Fibroblast of the aortic adventitia (primary cell): Measurements from ENCODE around the gene FAM25A. TPM values are rescaled to one million over a fixed set of nuclear protein-coding genes. Genes with fewer than 3 reads are reported as not detected.
A peak's percentile ranks its signal among the peaks of the same experiment; 100 is the strongest.
"Not testable (repeated sequence)": the region's sequence is repeated elsewhere in the genome, so short reads cannot be mapped to it uniquely, and the experiment has no call there.

Source experiments
- DNase-seq: peaks from one replicate; pipeline ENCODE4 v3.0.0-alpha.2; 2010; ENCODE audit warnings: low read depth
- H3K4me3 ChIP-seq: 2 replicates; pipeline ENCODE4 v1.5.1; 2011; ENCODE audit warnings: low read depth, mild to moderate bottlenecking, control low read depth, low read length, moderate library complexity
- total RNA-seq: library from RNA; depleted of rRNA; stranded (reverse); fragments of >200 nt; gene quantifications from 2 replicates; pipeline ENCODE4 v1.2.3, GENCODE V29; 2012; ENCODE audit warnings: low replicate concordance
- TF ChIP-seq, protein P1 (sequence below): IDR thresholded peaks from 2 replicates; pipeline ENCODE4 v1.5.1; 2011; ENCODE audit warnings: mild to moderate bottlenecking, low read length, control low read depth, inconsistent platforms; ENCODE audit not compliant: insufficient read depth

FAM25A gene
- total RNA-seq, 1 donor, result not detected

- H3K4me3 ChIP-seq, result no peak overlapping the region
- TF ChIP-seq, protein P1, sequence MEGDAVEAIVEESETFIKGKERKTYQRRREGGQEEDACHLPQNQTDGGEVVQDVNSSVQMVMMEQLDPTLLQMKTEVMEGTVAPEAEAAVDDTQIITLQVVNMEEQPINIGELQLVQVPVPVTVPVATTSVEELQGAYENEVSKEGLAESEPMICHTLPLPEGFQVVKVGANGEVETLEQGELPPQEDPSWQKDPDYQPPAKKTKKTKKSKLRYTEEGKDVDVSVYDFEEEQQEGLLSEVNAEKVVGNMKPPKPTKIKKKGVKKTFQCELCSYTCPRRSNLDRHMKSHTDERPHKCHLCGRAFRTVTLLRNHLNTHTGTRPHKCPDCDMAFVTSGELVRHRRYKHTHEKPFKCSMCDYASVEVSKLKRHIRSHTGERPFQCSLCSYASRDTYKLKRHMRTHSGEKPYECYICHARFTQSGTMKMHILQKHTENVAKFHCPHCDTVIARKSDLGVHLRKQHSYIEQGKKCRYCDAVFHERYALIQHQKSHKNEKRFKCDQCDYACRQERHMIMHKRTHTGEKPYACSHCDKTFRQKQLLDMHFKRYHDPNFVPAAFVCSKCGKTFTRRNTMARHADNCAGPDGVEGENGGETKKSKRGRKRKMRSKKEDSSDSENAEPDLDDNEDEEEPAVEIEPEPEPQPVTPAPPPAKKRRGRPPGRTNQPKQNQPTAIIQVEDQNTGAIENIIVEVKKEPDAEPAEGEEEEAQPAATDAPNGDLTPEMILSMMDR, result no peak
- DNase-seq, result no peak
Observed at GRCh38 chr10:86992929-86993328, 27.2 kb upstream of the FAM25A start.

DNA sequence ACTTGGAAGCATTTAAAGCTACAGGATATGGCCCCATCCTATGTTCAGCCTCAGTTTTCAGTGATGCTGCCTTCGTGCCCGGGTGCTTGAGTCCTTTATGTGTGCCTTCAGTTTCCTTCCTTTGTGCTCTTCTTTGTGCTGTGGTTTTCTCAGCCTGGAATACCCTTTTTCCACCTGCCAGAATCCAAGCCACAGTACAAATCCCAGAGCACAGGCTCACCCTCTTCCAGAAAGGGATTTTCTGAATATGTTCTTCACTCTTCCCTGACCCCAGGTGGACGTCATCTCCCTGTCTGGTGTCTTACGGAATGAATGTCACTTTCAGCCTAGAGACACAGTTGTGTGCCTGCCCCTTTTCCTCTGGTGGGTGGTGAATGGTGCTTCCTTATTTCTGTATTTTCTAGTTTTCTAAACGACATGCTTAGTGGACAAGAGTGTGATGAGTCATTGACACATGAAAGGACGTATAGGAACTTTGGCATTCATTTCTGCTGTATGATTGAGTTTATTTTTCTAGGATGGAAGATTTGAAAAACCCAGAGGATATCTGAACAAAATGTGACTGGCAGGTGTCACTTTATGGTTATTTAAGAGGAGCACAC is 20.2 kb upstream of the FAM25A start:
- not testable (repeated sequence) for DNase-seq, H3K4me3 ChIP-seq

GRCh38 chr10:87000491-87000890 is 19.6 kb upstream of the FAM25A start:
- peak; percentile 27 for DNase-seq
- TF ChIP-seq, protein P1, result no peak
- no peak overlapping the region for H3K4me3 ChIP-seq

DNA sequence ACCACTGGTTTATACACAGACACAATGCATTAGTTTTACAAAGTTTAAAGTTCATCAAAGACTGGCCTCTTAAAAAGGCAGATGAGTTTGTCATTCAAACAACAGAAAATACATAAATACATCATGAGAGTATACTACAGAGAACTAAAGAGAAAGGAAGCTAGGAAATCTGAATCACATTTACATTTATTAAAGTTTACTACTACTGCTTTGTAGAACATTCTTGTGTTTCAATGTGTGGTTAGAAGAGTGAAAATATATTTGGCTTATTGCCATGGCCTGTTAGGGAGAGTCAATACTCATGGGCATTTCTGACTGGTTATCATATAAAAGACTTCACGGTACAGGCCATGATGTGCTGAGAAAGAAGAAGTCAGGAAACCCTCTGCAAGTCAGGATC is 13.0 kb upstream of the FAM25A start:
- DNase-seq, H3K4me3 ChIP-seq: not testable (repeated sequence)

GRCh38 chr10:87007674-87008073 is 12.4 kb upstream of the FAM25A start:
- H3K4me3 ChIP-seq, DNase-seq: not testable (repeated sequence)

- not testable (repeated sequence) for H3K4me3 ChIP-seq, DNase-seq
Observed at GRCh38 chr10:87008303-87008702, 11.8 kb upstream of the FAM25A start.

DNA sequence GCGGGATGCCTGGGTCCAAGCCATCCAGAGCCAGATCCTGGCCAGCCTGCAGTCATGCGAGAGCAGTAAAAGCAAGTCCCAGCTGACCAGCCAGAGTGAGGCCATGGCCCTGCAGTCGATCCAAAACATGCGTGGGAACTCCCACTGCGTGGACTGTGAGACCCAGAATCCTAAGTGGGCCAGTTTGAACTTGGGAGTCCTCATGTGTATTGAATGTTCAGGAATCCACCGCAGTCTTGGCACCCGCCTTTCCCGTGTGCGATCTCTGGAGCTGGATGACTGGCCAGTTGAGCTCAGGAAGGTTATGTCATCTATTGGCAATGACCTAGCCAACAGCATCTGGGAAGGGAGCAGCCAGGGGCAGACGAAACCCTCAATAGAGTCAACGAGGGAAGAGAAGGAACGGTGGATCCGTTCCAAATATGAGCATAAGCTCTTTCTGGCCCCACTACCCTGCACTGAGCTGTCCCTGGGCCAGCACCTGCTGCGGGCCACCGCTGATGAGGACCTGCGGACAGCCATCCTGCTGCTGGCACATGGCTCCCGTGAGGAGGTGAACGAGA is 10.9 kb upstream of the FAM25A start:
- not testable (repeated sequence) for H3K4me3 ChIP-seq
- DNase-seq, result peak; percentile 40

GRCh38 chr10:87013528-87013927 is 6.6 kb upstream of the FAM25A start:
- not testable (repeated sequence) for H3K4me3 ChIP-seq, DNase-seq

DNA sequence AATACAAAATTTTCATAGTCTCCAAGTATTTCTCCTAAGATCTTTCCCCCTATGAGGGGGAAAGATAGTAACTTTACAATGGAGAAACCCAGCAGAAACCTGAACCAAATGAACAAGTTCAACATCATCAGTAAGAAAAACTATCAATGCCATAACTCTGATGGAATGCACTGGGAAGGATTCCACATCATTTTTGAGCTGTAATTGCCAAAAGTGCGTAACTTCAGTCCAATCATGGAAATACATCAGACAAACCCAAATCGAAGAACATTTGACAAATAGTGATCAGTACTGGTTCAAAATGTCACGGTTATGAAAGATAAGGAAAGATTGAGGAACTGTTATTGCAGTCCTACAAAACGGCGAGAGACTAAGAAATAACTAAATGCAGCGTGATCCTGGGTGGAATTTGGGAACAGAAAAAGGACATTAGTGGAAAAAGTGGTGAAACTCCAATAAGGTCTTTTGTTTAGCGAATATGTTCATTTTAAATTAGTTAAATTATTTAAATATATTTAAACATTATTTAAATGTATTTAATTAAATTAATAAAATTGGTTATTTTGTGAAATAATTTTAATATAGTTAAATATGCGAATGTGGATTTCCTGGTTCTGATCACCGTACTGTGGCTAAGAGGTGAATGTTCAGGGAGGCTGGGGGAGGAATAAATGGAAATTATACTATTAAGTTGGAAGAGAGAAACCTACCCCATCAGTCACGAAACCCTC is 4.9 kb upstream of the FAM25A start:
- not testable (repeated sequence) for H3K4me3 ChIP-seq
- DNase-seq, result peak; percentile 66

- not testable (repeated sequence) for H3K4me3 ChIP-seq, DNase-seq
Observed at GRCh38 chr10:87018127-87018526, 2.0 kb upstream of the FAM25A start.

GRCh38 chr10:87019066-87019465 is 1.0 kb upstream of the FAM25A start:
- DNase-seq, H3K4me3 ChIP-seq: not testable (repeated sequence)

- not testable (repeated sequence) for DNase-seq, H3K4me3 ChIP-seq
Observed at GRCh38 chr10:87019504-87019903, 590 bp upstream of the FAM25A start.

GRCh38 chr10:87025285-87025958 is 5.3 kb downstream of the FAM25A start:
- H3K4me3 ChIP-seq, result not testable (repeated sequence)
- DNase-seq, result peak; percentile 79

DNA sequence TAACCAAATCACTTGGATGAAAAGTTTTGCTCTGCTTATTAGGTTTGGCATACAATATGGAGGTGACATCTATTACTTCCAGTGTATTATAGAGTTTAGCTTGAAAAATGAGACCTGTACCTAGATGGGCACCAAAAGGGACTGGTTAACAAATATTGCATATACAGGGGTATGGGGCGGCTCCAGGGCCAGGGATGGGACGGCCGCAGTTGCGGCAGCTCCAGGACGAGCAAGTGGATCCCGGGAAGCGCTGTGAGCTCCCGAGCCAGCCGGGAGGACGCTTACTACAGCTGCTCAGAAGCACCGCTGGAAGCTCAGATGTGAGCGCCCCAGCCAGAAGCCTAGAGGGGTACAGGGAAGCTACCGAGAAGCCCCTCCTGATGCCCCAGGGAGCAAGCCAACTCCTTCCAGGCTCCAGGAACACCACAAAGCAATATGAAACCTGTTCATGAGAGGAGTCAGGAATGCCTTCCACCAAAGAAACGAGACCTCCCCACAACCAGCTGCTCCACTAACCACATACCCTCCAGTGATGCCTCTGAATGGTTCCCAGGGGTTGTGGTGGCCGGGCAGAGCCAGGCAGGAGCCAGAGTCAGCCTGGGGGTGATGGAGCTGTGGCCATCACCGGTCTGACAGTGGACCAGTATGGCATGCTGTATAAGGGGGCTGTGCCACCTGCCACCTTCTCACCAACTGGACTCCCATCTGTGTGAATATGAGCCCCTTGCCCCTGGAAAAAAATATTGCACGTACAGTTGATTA is 6.8 kb downstream of the FAM25A start:
- not testable (repeated sequence) for H3K4me3 ChIP-seq, DNase-seq

DNA sequence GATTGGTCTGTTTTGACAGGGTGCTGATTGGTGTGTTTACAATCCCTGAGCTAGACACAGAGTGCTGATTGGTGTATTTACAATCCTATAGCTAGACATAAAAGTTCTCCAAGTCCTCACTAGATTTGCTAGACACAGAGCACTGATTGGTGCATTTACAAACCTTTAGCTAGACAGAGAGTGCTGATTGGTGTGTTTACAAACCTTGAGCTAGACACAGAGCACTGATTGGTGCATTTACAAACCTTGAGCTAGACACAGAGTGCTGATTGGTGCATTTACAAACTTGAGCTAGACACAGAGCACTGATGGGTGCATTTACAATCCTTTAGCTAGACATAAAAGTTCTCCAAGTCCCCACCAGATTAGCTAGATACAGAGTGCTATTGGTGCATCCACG is 10.3 kb downstream of the FAM25A start:
- DNase-seq, H3K4me3 ChIP-seq: not testable (repeated sequence)
